DOHH2 (cell line): ENCODE data around the gene PRMT1.

Experiments
- H3F3A ChIP-seq: fragments of 200-600 bp; sonication (generic), shearing (Covaris generic); 2 replicates; pipeline ENCODE4 v1.6.0; 2016; ENCODE audit warnings: antibody characterized with exemption, mild to moderate bottlenecking; ENCODE audit not compliant: control insufficient read depth, insufficient read depth
- H3K27ac ChIP-seq: fragments of 200-600 bp; sonication (generic); 2 replicates; pipeline ENCODE4 v1.5.1; 2014; ENCODE audit warnings: low read depth, mild to moderate bottlenecking, low read length, moderate library complexity
- H3K27me3 ChIP-seq: fragments of 200-600 bp; sonication (generic); 2 replicates; pipeline ENCODE4 v1.6.1; 2014; ENCODE audit warnings: mild to moderate bottlenecking, low read length, mixed read lengths; ENCODE audit not compliant: control insufficient read depth
- H3K36me3 ChIP-seq: fragments of 200-600 bp; sonication (generic); 2 replicates; pipeline ENCODE4 v1.6.1; 2014; ENCODE audit warnings: mild to moderate bottlenecking, low read length, moderate library complexity, mixed read lengths; ENCODE audit not compliant: control insufficient read depth
- H3K4me1 ChIP-seq: fragments of 200-600 bp; sonication (generic); 2 replicates; pipeline ENCODE4 v1.6.1; 2014; ENCODE audit warnings: mild to moderate bottlenecking, low read length, mixed read lengths; ENCODE audit not compliant: control insufficient read depth
- H3K4me2 ChIP-seq: fragments of 200-600 bp; sonication (generic); 2 replicates; pipeline ENCODE4 v1.6.0; 2014; ENCODE audit warnings: mild to moderate bottlenecking, low read length, moderate library complexity
- H3K4me3 ChIP-seq: fragments of 200-600 bp; sonication (generic); 2 replicates; pipeline ENCODE4 v1.5.1; 2014; ENCODE audit warnings: mild to moderate bottlenecking, low read length, mixed read lengths
- H3K79me2 ChIP-seq: fragments of 200-600 bp; sonication (generic); 2 replicates; pipeline ENCODE4 v1.6.1; 2014; ENCODE audit warnings: mild to moderate bottlenecking, low read length, mixed read lengths; ENCODE audit not compliant: control insufficient read depth
- H3K9me2 ChIP-seq: fragments of 200-600 bp; sonication (generic); replicated peaks from 2 replicates; pipeline ENCODE4 v1.6.1; 2014; ENCODE audit warnings: mild to moderate bottlenecking, low read length, mixed read lengths; ENCODE audit not compliant: control insufficient read depth
- H3K9me3 ChIP-seq: fragments of 200-600 bp; sonication (generic); 2 replicates; pipeline ENCODE4 v1.6.1; 2014; ENCODE audit warnings: antibody characterized with exemption, low read length, mixed read lengths; ENCODE audit not compliant: control insufficient read depth, insufficient read depth
- H4K20me1 ChIP-seq: fragments of 200-600 bp; sonication (generic); 2 replicates; pipeline ENCODE4 v1.6.0; 2014; ENCODE audit warnings: low read depth, mild to moderate bottlenecking, antibody characterized with exemption, low read length, moderate library complexity; ENCODE audit not compliant: control insufficient read depth, insufficient read depth
- EZH2phosphoT487 ChIP-seq: fragments of 200-600 bp; sonication (generic); IDR thresholded peaks from 2 replicates; pipeline ENCODE4 v1.6.1; 2017; ENCODE audit warnings: borderline replicate concordance, mild to moderate bottlenecking, antibody characterized with exemption, low read length, moderate library complexity, mixed read lengths
- TF ChIP-seq, protein P1 (sequence below): fragments of 200-600 bp; sonication (generic); IDR thresholded peaks from one replicate; pipeline ENCODE4 v1.5.1; 2014; ENCODE audit warnings: antibody characterized with exemption, mild to moderate bottlenecking, low read depth, low read length; ENCODE audit not compliant: poor library complexity, severe bottlenecking

Gene PRMT1

DNA sequence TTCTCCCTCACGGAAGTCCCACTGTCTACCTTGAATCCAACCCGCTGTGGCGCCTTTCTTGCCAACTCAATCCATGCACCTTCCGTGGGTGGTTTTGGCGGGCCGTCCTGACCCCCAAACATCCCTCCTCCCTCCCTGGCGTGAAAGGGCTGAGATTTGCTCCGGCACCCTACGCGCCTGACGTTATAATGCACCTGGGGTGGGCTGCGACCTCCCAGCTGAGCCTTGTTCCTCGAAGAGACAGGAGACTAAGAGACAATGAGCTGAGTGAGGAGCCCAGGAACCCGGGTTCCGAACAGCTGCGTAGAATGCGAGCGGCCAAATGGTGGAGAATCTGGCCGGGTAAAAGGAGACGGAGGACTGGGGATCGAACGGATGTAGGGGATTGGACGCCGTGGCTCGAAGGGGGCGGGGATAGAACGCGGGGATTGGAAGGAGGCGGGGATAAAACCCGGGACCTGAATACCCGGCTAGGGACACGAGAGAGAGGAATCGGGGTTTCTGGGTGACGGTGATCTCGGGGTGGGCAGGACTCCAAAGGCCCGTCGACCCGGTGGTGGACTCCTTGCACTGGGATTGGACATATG lies 13.7 kb downstream of the PRMT1 start, which contains the start of gene CPT1C:
CPT1C (plus strand) TSS at position 461 of the 587 bp plus-strand sequence. CDS start 1,137 bp downstream, outside the sequence.
- Histone ChIP-seq H3K9me2 (no peaks in the 10 kb centered on the region), H3K4me3 (no peak within 1 kb of the TSS), H3K27ac (no peak within 1 kb of the TSS), H3K79me2 (no peaks in the 10 kb centered on the region), H3F3A (no peaks in the 10 kb centered on the region; the same call in 1 of the 2 replicates), H4K20me1 (peaks cover 3% of the 10 kb centered on the region; the same call in 1 of the 2 replicates), H3K4me1 (peaks cover 9% of the 10 kb centered on the region), H3K4me2 (no peak within 1 kb of the TSS), H3K36me3 (peaks cover 47% of the 10 kb centered on the region), H3K27me3 (no peaks in the 10 kb centered on the region), H3K9me3 (no peaks in the 10 kb centered on the region)
- TF ChIP-seq, protein P1, sequence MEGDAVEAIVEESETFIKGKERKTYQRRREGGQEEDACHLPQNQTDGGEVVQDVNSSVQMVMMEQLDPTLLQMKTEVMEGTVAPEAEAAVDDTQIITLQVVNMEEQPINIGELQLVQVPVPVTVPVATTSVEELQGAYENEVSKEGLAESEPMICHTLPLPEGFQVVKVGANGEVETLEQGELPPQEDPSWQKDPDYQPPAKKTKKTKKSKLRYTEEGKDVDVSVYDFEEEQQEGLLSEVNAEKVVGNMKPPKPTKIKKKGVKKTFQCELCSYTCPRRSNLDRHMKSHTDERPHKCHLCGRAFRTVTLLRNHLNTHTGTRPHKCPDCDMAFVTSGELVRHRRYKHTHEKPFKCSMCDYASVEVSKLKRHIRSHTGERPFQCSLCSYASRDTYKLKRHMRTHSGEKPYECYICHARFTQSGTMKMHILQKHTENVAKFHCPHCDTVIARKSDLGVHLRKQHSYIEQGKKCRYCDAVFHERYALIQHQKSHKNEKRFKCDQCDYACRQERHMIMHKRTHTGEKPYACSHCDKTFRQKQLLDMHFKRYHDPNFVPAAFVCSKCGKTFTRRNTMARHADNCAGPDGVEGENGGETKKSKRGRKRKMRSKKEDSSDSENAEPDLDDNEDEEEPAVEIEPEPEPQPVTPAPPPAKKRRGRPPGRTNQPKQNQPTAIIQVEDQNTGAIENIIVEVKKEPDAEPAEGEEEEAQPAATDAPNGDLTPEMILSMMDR, result no peak
- no peak for TF ChIP-seq EZH2phosphoT487

DNA sequence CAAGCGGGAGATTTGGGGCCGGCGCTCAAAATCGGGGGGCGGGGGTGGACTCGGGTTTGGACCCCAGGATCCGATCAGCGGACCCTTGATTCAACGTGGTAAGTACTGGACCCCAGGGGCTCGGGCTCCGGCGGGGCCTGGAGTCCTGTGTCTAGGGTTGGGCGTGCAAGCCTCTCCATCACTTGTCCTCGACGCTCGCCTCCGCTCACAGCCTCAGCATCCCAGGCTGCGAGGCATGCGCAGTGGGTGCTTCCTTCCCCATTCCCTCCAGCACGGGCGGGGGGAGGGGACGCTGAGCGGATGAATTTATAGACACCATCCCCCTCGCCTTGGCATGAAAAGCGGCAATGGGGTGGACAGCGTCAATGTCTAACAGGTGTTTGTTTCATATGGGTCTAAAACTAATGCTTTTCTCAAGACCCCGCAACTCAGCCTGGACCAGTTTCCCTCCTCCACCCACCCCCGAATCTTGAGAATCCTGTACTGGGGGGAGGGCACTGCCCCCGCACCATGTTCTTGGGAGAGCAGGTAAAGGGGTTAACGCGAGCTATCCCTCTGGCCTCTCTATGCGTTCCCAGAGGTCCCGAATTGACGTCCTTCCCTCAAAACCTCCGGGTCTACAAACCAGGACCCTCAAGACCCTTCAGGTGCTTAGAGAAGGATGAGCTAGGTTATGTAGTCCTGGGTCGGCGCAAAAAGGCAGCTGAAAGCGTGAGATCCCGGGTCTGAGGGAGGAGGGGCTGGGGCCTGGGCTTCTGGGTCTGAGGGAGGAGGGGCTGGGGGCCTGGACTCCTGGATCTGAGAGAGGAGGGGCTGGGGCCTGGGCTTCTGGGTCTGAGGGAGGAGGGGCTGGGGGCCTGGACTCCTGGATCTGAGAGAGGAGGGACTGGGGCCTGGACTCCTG lies 14.4 kb downstream of the PRMT1 start:
- Histone ChIP-seq H3K9me3 (no peaks in the 10 kb centered on the region), H3K4me1 (peaks cover 9% of the 10 kb centered on the region), H3K79me2 (no peaks in the 10 kb centered on the region), H3K9me2 (no peaks in the 10 kb centered on the region), H3K27ac (no peak overlapping the region), H3F3A (no peaks in the 10 kb centered on the region; the same call in 1 of the 2 replicates), H4K20me1 (no peaks in the 10 kb centered on the region), H3K36me3 (peaks cover 40% of the 10 kb centered on the region), H3K27me3 (no peaks in the 10 kb centered on the region), H3K4me2 (no peak overlapping the region), H3K4me3 (no peak overlapping the region)
- TF ChIP-seq EZH2phosphoT487, result no peak
- TF ChIP-seq, protein P1, result no peak

DNA sequence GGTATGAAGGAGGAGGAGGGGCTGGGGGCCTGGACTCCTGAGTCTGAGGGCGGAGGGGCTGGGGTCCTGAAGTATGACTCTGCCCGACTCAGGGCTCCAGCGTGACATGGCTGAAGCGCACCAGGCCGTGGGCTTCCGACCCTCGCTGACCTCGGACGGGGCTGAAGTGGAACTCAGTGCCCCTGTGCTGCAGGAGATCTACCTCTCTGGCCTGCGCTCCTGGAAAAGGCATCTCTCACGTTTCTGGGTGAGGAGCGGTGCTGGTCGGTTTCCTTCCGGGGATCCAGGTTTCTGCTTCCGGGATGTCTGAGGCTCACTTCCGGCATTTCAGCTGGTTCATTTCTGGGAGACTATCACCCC lies 15.1 kb downstream of the PRMT1 start:
- H3K4me1 ChIP-seq, result peaks cover 9% of the 10 kb centered on the region
- no peak overlapping the region for H3K4me3 ChIP-seq
- H3K79me2 ChIP-seq, result no peaks in the 10 kb centered on the region
- H3K27me3 ChIP-seq, result no peaks in the 10 kb centered on the region
- no peaks in the 10 kb centered on the region; the same call in 1 of the 2 replicates for H3F3A ChIP-seq
- H3K27ac ChIP-seq, result no peak overlapping the region
- no peaks in the 10 kb centered on the region for H3K9me3 ChIP-seq
- H3K9me2 ChIP-seq, result no peaks in the 10 kb centered on the region
- H4K20me1 ChIP-seq, result no peaks in the 10 kb centered on the region
- H3K4me2 ChIP-seq, result no peak overlapping the region
- no peak for TF ChIP-seq EZH2phosphoT487
- TF ChIP-seq, protein P1, result no peak
- peaks cover 36% of the 10 kb centered on the region for H3K36me3 ChIP-seq
